ENCODE measurements around the gene ECHS1.
"Not testable (repeated sequence)": the region's sequence is repeated elsewhere in the genome, so short reads cannot be mapped to it uniquely, and the experiment has no call there.

The ECHS1 gene

DNA sequence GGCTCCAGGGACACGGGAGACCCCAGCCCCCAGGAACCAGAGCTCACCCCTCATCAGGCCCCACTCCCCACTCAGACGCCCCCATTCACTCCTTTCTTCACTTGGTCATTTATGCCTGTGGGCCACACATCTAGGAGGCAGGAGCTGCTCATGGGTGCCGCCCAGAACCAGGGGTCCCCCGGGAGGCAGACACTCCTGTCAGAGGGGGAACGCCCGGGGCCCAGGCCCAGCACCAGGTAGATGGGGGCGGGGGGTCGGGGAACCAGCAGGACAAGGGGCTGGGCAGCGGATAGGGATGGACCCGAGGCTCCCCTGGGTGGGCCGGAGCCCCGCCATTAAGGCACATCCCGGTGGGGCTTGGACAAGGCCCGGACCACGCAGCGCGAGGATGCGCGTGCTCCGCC, 48.3 kb downstream of the ECHS1 start:
- ChIA-PET POLR2A (interaction anchor here (0.6 to 1.4 kb wide), 5 partner anchors 9 to 50 kb away, joined by 3 to 5 read pairs (median 4); partner anchors contain the start of gene FUOM), CTCF (no interaction called here)
- TF ChIP-seq, protein P1, sequence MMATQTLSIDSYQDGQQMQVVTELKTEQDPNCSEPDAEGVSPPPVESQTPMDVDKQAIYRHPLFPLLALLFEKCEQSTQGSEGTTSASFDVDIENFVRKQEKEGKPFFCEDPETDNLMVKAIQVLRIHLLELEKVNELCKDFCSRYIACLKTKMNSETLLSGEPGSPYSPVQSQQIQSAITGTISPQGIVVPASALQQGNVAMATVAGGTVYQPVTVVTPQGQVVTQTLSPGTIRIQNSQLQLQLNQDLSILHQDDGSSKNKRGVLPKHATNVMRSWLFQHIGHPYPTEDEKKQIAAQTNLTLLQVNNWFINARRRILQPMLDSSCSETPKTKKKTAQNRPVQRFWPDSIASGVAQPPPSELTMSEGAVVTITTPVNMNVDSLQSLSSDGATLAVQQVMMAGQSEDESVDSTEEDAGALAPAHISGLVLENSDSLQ (IDR thresholded peaks at IDR 0.05) = no peak
- DNase-seq (ENCODE audit: extremely low spot score) = no peak

DNA sequence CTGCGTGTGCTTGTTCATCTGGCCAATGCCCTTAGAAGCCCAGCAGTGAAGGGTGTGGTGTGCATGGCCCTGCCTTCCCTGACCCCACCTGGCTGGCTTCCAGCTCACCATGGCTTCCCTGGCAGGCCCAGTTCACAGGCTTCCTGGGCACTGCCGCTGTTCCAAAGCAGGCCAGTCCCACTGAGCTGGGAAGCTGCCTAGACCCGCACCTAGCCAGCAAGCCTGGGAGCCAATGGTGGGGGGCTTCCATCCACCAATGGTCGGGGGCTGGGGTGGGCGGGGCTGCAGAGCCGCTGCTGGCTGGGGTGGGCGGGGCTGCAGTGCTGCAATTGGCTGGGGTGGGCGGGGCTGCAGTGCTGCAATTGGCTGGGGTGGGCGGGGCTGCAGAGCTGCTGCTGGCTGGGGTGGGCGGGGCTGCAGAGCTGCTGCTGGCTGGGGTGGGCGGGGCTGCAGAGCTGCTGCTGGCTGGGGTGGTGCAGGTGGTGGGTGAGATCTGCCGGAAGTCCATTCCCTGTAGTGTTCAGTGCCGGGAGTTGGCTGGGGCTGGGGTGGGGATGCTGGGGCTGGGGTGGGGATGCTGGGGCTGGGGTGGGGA, 48.9 kb downstream of the ECHS1 start:
- ChIA-PET CTCF (interaction anchor here (1.0 kb wide), 1 partner anchor 180 kb away, joined by 5 read pairs; no protein-coding TSS in a partner anchor), POLR2A (interaction anchor here (0.6 to 1.4 kb wide), 6 partner anchors 9 to 53 kb away, joined by 3 to 5 read pairs (median 4); partner anchors contain the start of gene FUOM)
- peak; percentile 79 for DNase-seq (ENCODE audit: extremely low spot score)
- TF ChIP-seq ZNF384 (IDR thresholded peaks at IDR 0.05) = no peak
- TF ChIP-seq SP1 (IDR thresholded peaks at IDR 0.05) = no peak
- no peak for TF ChIP-seq HDGF (IDR thresholded peaks at IDR 0.05; ENCODE audit: borderline replicate concordance)
- TF ChIP-seq, protein P1 (IDR thresholded peaks at IDR 0.05) = no peak
- no peak for TF ChIP-seq FOXA1 (IDR thresholded peaks at IDR 0.05)
- TF ChIP-seq FOXK2 (IDR thresholded peaks at IDR 0.05) = no peak

DNA sequence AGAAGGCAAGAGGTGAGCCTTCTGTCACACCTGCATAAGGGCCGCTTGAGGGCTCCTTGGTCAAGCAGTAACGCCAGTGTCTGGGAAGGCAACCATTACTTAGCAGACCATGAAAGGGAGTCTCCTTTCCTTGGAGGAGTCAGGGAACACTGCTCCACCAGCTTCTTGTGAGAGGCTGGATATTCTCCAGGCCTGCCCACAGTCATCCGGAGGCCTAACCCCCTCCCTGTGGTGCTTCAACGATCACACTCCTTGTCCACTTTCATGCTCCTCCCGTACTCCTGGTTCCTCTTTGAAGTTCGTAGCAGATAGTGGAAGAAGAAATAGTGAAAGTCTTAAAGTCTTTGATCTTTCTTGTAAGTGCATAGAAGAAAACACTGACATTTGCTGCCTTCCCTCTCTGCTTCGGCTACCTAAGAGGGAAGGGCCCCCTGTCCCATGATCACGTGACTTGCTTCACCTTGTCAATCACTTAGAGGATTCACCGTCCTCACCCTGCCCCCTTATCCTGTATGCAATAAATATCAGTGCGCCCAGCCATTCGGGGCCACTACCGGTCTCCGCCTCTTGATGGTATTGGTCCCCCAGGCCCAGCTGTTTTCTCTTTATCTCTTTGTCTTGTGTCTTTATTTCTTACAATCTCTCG, 51.0 kb downstream of the ECHS1 start:
- DNase-seq (ENCODE audit: extremely low spot score); CTCF ChIA-PET; POLR2A ChIA-PET: not testable (repeated sequence)

DNA sequence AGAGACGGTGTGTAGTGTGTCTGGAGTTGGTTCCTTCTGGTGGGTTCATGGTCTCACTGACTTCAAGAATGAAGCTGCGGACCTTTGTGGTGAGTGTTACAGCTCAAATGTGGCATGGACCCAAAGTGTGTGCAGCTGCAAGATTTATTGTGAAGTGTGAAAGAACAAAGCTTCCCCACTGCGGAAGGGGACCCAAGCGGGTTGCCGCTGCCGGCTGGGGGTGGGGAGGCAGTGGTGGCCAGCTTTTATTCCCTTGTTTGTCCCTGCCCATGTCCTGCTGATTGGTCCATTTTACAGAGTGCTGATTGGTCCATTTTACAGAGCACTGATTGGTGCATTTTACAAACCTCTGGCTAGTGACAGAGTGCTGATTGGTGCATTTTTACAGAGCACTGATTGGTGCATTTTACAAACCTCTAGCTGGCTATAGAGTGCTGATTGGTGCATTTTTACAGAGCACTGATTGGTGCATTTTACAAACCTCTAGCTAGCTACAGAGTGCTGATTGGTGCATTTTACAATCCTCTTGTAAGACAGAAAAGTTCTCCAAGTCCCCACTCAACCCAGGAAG, 52.2 kb downstream of the ECHS1 start:
- DNase-seq (ENCODE audit: extremely low spot score); POLR2A ChIA-PET: not testable (repeated sequence)
- CTCF ChIA-PET = interaction anchor here (1.0 kb wide), 1 partner anchor 8 kb away, joined by 3 read pairs; no protein-coding TSS in a partner anchor

DNA sequence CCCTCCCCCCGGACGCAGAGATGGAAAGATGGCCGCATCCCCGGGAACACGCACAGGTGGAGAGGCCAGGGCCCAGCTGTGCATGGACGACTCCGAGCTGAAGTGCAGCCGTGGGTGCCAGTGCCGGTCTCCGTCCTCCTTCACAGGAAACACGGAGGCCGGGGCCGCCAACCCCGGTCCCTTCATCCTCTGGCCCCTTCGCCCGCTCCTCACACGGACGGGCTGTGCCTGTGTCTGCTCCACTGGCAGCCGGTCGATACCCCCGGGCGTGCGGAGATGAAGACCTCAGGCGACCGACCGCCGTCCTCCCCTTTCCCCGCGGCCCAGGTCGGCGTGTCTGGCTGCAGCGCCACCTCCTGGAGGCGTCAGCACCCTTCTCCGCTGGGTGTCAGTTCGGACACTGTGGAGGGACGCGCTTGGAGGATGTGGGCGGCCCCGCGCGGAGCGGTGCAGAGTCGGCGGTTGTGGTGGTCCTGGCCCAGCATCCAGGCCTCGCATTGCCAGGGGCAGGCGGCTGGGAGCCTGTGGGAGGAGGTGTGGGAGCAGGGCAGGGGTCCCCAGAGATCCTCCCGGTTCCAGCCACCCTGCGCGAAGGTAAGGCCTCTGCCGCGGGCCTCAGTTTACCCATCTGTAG, 54.5 kb downstream of the ECHS1 start:
- ChIA-PET CTCF (interaction anchor here (0.8 to 1.6 kb wide), 3 partner anchors 9 to 11 kb away, joined by 5 to 7 read pairs (median 5); no protein-coding TSS in a partner anchor), POLR2A (no interaction called here)
- peak; percentile 83 for DNase-seq (ENCODE audit: extremely low spot score)
- TF ChIP-seq L3MBTL2 (conservative IDR thresholded peaks at IDR 0.05) (0 out of 2 replicates have a peak, but pooled peaks have one; percentile 10), SUZ12 (IDR thresholded peaks at IDR 0.05) (no peak), HDGF (IDR thresholded peaks at IDR 0.05; ENCODE audit: borderline replicate concordance) (no peak)
- TF ChIP-seq, protein P1 (IDR thresholded peaks at IDR 0.05) = peak; percentile 76

DNA sequence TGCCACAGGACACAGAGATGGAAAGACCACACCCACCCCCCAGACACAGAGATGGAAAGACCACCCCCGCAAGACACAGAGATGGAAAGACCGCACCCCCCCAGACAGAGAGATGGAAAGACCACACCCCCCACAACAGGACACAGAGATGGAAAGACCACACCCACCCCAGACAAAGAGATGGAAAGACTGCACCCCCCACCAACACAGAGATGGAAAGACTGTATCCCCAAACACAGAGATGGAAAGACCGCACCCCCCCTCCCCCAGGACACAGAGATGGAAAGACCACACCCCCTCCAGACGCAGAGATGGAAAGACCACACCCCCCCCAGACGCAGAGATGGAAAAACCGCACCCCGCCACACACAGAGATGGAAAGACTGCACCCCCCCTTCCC, 56.4 kb downstream of the ECHS1 start:
- DNase-seq (ENCODE audit: extremely low spot score) = no peak
- TF ChIP-seq TARDBP (IDR thresholded peaks at IDR 0.05) (no peak), SUZ12 (IDR thresholded peaks at IDR 0.05) (no peak), ZNF384 (IDR thresholded peaks at IDR 0.05) (no peak), LEF1 (IDR thresholded peaks at IDR 0.05; ENCODE audit: borderline replicate concordance) (no peak), ELF4 (IDR thresholded peaks at IDR 0.05) (no peak), HDGF (IDR thresholded peaks at IDR 0.05; ENCODE audit: borderline replicate concordance) (no peak), SP1 (IDR thresholded peaks at IDR 0.05) (no peak), FOXA1 (IDR thresholded peaks at IDR 0.05) (no peak), FOXK2 (IDR thresholded peaks at IDR 0.05) (no peak), ARNT (IDR thresholded peaks at IDR 0.05) (no peak), FOXM1 (IDR thresholded peaks at IDR 0.05; ENCODE audit: borderline replicate concordance) (no peak)
- CTCF ChIA-PET = no interaction called here
- POLR2A ChIA-PET = no interaction called here

DNA sequence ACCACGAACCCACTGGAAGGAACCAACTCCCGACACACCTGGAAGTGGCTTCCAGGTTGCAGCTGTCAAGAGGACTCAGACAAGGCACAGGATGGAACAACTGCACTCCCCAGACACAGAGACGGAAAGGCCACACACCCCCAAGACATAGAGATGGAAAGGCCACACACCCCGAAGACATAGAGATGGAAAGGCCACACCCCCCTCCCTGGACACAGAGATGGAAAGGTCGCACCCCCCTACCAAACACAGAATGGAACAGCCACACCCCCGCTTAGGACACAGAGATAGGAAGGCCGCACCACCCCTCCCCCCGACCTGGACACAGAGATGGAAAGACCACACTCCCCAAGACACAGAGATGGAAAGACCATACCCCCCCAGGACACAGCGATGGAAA, 56.9 kb downstream of the ECHS1 start:
- TF ChIP-seq L3MBTL2 (conservative IDR thresholded peaks at IDR 0.05) (no peak), FOXK2 (IDR thresholded peaks at IDR 0.05) (no peak), CTBP1 (IDR thresholded peaks at IDR 0.05; ENCODE audit: borderline replicate concordance) (no peak), SP1 (IDR thresholded peaks at IDR 0.05) (no peak), FOXA1 (IDR thresholded peaks at IDR 0.05) (no peak), ZNF384 (IDR thresholded peaks at IDR 0.05) (no peak), HDGF (IDR thresholded peaks at IDR 0.05; ENCODE audit: borderline replicate concordance) (no peak), SUZ12 (IDR thresholded peaks at IDR 0.05) (no peak), NFRKB (IDR thresholded peaks at IDR 0.05) (no peak), LEF1 (IDR thresholded peaks at IDR 0.05; ENCODE audit: borderline replicate concordance) (no peak), BHLHE40 (IDR thresholded peaks at IDR 0.05; ENCODE audit: borderline replicate concordance) (no peak), TARDBP (IDR thresholded peaks at IDR 0.05) (no peak), ARNT (IDR thresholded peaks at IDR 0.05) (no peak), FOXM1 (IDR thresholded peaks at IDR 0.05; ENCODE audit: borderline replicate concordance) (no peak), ELF4 (IDR thresholded peaks at IDR 0.05) (no peak)
- TF ChIP-seq, protein P1 (IDR thresholded peaks at IDR 0.05) = no peak
- DNase-seq (ENCODE audit: extremely low spot score) = no peak
- ChIA-PET POLR2A (interaction anchor here (1.6 kb wide), 1 partner anchor 8 kb away, joined by 5 read pairs; no protein-coding TSS in a partner anchor), CTCF (no interaction called here)

All from HEK293T (cell line).